Bronchus fibroblast of lung (primary cell): Measurements from ENCODE around the gene PARP3. TPM values are rescaled to one million over a fixed set of nuclear protein-coding genes. Genes with fewer than 3 reads are reported as not detected.

Experiments used
- total RNA-seq: library from RNA; depleted of rRNA; stranded (reverse); fragments of >200 nt; gene quantifications from 2 replicates; pipeline ENCODE4 v1.2.3, GENCODE V29; 2015

The PARP3 gene
- 11.4 and 12.5 TPM in 2 replicates for total RNA-seq

GRCh38 chr3:51941798-51942602, at the start of gene PARP3, which contains the start of gene RRP9:
Gene PARP3 (plus strand): TSS chr3:51942363. CDS start chr3:51943356, 993 bp downstream.
Gene RRP9 (minus strand): TSS chr3:51941904. CDS start chr3:51941867, 37 bp downstream.

DNA sequence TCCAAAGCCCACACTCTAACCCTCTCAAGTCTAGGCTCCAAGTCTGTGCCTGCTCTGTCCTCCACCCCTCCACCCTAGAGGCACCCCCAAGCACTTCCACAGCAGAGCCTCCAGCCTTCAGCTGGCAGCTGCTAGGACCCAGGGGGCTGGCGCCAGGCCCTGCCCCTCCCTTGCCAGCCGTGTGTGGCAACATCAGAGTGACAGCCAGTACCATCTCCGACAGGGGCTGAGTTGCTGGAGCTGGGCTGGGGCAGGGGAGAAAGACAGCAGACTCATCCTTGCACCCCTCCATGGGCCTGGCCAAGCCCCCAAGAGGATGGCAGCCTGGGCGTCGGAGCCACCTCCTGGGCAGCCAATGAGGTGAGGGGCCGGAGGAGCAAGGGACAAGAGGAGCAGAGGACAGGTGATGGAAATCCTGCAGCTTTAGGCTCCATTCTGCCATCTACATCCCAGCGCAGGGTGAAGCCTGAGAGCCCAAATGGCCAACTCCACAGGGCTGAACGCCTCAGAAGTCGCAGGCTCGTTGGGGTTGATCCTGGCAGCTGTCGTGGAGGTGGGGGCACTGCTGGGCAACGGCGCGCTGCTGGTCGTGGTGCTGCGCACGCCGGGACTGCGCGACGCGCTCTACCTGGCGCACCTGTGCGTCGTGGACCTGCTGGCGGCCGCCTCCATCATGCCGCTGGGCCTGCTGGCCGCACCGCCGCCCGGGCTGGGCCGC, 13.2 kb downstream of the PARP3 start, which contains the start of gene GPR62:
Gene GPR62, plus strand, starts transcription at position 207 of the 718 bp plus-strand sequence. Its CDS starts 272 bp downstream, at position 479.

GRCh38 chr3:51967384-51968169, 25.4 kb downstream of the PARP3 start, which contains the start of gene PCBP4:
Gene PCBP4 (minus strand): TSS chr3:51967454. CDS start chr3:51961240, 6,214 bp downstream.

DNA sequence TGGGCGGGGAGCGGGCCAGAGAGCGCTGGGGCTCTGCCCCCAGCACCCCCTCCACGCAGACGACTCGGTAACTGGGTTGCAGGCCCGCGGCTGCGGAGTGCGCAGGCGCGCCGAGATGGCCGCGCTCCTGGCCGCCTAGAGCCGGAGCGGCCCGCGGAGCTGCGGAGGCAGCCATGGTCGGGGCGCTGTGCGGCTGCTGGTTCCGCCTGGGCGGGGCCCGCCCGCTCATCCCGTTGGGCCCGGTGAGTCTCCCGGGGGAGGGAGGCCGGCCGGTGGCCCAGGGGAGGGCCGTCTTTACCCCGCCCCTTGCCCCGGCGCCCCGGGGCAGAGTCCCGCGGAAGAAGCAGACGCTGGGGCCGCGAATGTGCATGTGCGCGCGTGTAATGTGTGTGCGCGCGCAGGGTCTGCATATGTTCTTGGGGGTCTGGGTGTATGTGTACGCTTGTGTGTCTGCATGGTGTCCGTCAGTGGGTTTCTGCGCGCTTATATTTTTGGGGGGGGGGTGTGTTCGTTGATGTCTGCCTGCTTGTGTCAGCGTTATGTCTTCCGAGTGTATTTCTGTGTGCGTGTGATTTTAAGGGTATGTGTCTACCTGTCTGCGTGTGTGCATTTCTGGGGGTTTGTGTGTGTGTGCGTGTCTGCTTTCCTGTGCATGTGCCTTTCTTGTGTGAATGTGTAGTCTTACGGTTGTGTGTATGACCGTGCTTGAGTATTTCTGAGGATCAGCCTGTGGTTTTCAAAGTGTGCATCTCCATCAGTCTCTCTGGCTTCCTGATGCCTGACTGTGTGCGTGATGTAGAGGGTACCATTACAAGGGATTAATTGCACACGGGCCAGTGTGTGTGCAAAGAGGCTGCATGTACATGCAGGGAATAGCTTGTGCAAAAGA, 33.0 kb downstream of the PARP3 start, which contains the start of gene ABHD14A:
Gene ABHD14A, plus strand, starts transcription at position 102 of the 889 bp plus-strand sequence. Its CDS starts 72 bp downstream, at position 174.

DNA sequence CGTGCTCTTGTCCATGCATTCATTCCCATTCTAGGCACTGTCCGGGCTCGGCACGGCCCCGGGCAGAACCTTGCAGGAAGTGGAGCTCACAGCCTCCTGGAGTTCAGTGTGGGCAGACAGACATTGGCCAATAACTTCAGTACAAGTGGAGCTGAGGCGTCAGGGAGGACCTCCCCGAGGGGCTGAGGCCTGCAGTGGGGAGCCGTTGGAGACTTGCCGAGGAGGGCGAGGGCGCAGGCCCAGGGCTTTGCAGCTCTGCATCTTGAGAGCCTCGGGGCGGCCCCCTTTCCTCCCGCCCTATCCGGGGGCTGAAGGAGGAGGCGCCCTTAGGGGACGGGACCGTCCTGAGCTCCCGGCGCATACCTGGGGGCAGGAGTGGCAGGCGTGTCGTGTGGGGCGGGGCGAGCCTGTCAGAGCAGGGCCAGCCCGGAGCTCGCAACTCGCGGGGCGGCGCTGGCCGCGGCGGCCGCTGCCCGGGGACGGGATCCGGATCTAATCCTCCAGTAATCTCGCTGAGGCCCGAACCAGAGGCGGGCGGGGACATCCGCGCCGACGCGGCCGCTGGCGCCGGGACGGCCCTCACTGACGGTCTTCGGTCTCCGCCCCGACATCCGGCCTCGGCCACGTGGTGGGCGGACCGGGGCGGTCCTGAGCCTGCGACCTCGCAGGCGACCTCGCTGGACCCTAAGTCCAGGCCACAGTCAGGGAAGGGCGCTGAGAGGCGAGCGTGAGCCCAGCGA, 40.8 kb downstream of the PARP3 start, which contains the start of gene ACY1:
Gene ACY1, plus strand, starts transcription at position 698 of the 740 bp plus-strand sequence. CDS start 530 bp downstream, outside the sequence.

GRCh38 chr3:51995346-51996163, 53.4 kb downstream of the PARP3 start, which contains the start of gene RPL29:
Gene RPL29 (minus strand): TSS chr3:51995895. CDS start chr3:51995461, 434 bp downstream.

Other genes starting within 250 kb of the PARP3 start
- under 0.01 TPM in 1 of 2 replicates, not detected in the other for gene GRM2, start 235.3 kb upstream of the PARP3 start, total RNA-seq
- gene IQCF6, start 163.1 kb upstream of the PARP3 start, total RNA-seq = not detected in 2 replicates
- gene IQCF2, start 80.7 kb upstream of the PARP3 start, total RNA-seq = not detected in 2 replicates
- not detected in 2 replicates for gene IQCF5, start 66.8 kb upstream of the PARP3 start, total RNA-seq
- gene IQCF1, start 39.0 kb upstream of the PARP3 start, total RNA-seq = not detected in 2 replicates
- gene RRP9, start 459 bp upstream of the PARP3 start, total RNA-seq = 33.3 and 34.5 TPM in 2 replicates
- gene GPR62, start 13.0 kb downstream of the PARP3 start, total RNA-seq = 0.15 and 0.34 TPM in 2 replicates
- gene PCBP4, start 25.1 kb downstream of the PARP3 start, total RNA-seq = 61.7 and 64.7 TPM in 2 replicates
- 40.7 and 40.9 TPM in 2 replicates for gene ABHD14B, start 31.7 kb downstream of the PARP3 start, total RNA-seq
- 16.9 and 19.8 TPM in 2 replicates for gene ABHD14A, start 32.7 kb downstream of the PARP3 start, total RNA-seq
- 52.2 and 61.7 TPM in 2 replicates for gene ACY1, start 41.2 kb downstream of the PARP3 start, total RNA-seq
- 2,426 and 2,542 TPM in 2 replicates for gene RPL29, start 53.5 kb downstream of the PARP3 start, total RNA-seq
- 15.5 and 16.5 TPM in 2 replicates for gene DUSP7, start 114.2 kb downstream of the PARP3 start, total RNA-seq
- gene POC1A, start 212.1 kb downstream of the PARP3 start, total RNA-seq = 29.1 and 31.1 TPM in 2 replicates